HepG2 (cell line): ENCODE results near the gene FBXO24. TPM values are rescaled to one million over a fixed set of nuclear protein-coding genes. Genes with fewer than 3 reads are reported as not detected.

Source experiments
- ADNP ChIP-seq: sonication (generic); formaldehyde crosslinking; IDR thresholded peaks from 2 replicates; pipeline ENCODE4 v1.4.0; 2020; ENCODE audit warnings: missing genetic modification reagents
- ASH2L ChIP-seq: fragments of 300-600, 200-600 bp; sonication (generic); IDR thresholded peaks from 2 replicates; pipeline ENCODE4 v1.7.0; 2017; ENCODE audit warnings: low read depth, mild to moderate bottlenecking, moderate library complexity, mixed read lengths, low read length; ENCODE audit not compliant: insufficient read length
- CC2D1A ChIP-seq: sonication (generic); formaldehyde crosslinking; IDR thresholded peaks from 2 replicates; pipeline ENCODE4 v1.8.1; 2023; ENCODE audit warnings: mild to moderate bottlenecking, missing genetic modification reagents
- CCAR2 ChIP-seq: fragments of 200-400 bp; formaldehyde crosslinking; optimal IDR thresholded peaks from 2 replicates; pipeline ENCODE3; 2018; ENCODE audit warnings: low read depth, mild to moderate bottlenecking, low read length, moderate library complexity
- CHD2 ChIP-seq: IDR thresholded peaks from 2 replicates; pipeline ENCODE4 v1.6.1; 2011; ENCODE audit warnings: low read depth, low read length, improper control_type of control experiment
- FOSL2 ChIP-seq: sonication (generic); formaldehyde crosslinking; IDR thresholded peaks from 2 replicates; pipeline ENCODE4 v1.4.0; 2020; ENCODE audit warnings: missing genetic modification reagents
- GATAD2A ChIP-seq: IDR thresholded peaks from 2 replicates; pipeline ENCODE4 v1.6.1; 2016
- HDAC2 ChIP-seq: sonication (generic); formaldehyde crosslinking; IDR thresholded peaks from 2 replicates; pipeline ENCODE4 v1.4.0; 2020; ENCODE audit warnings: missing genetic modification reagents
- HDAC6 ChIP-seq: fragments of 200-600 bp; sonication (generic); IDR thresholded peaks from 2 replicates; pipeline ENCODE4 v1.7.0; 2017; ENCODE audit warnings: mild to moderate bottlenecking, antibody characterized with exemption, low read length, low read depth
- HMG20A ChIP-seq: IDR thresholded peaks from 2 replicates; pipeline ENCODE4 v1.6.1; 2016; ENCODE audit warnings: borderline replicate concordance
- HMGA1 ChIP-seq: sonication (generic); formaldehyde crosslinking; conservative IDR thresholded peaks from 2 replicates; pipeline ENCODE4 v1.4.0; 2020; ENCODE audit warnings: missing genetic modification reagents
- MTA3 ChIP-seq: sonication (generic); formaldehyde crosslinking; IDR thresholded peaks from 2 replicates; pipeline ENCODE4 v1.4.0; 2020; ENCODE audit warnings: missing genetic modification reagents
- NFRKB ChIP-seq: fragments of 450-650 bp; IDR thresholded peaks from 2 replicates; pipeline ENCODE4 v1.6.1; 2017
- RARA ChIP-seq: IDR thresholded peaks from 2 replicates; pipeline ENCODE4 v1.6.1; 2016; ENCODE audit warnings: missing genetic modification reagents, missing compliant biosample characterization
- SNAI1 ChIP-seq: sonication (generic); formaldehyde crosslinking; IDR thresholded peaks from 2 replicates; pipeline ENCODE4 v1.5.0; 2020; ENCODE audit warnings: mild to moderate bottlenecking, missing genetic modification reagents, borderline replicate concordance
- SP2 ChIP-seq: sonication (generic); formaldehyde crosslinking; IDR thresholded peaks from 2 replicates; pipeline ENCODE4 v1.5.1; 2020; ENCODE audit warnings: mild to moderate bottlenecking, missing genetic modification reagents
- SRSF1 ChIP-seq: fragments of 200-400 bp; formaldehyde crosslinking; optimal IDR thresholded peaks from 2 replicates; pipeline ENCODE3; 2017; ENCODE audit warnings: mild to moderate bottlenecking, low read depth, low read length, moderate library complexity
- STAG1 ChIP-seq: sonication (generic); formaldehyde crosslinking; IDR thresholded peaks from 2 replicates; pipeline ENCODE4 v1.4.0; 2020; ENCODE audit warnings: missing genetic modification reagents
- TSC22D2 ChIP-seq: sonication (generic); formaldehyde crosslinking; IDR thresholded peaks from 2 replicates; pipeline ENCODE4 v1.5.1; 2020; ENCODE audit warnings: missing genetic modification reagents, mild to moderate bottlenecking, borderline replicate concordance
- XBP1 ChIP-seq: sonication (generic); formaldehyde crosslinking; IDR thresholded peaks from 2 replicates; pipeline ENCODE4 v1.5.0; 2020; ENCODE audit warnings: missing genetic modification reagents
- ZFP1 ChIP-seq: IDR thresholded peaks from 2 replicates; pipeline ENCODE4 v1.6.1; 2016
- ZIK1 ChIP-seq: sonication (generic); formaldehyde crosslinking; IDR thresholded peaks from 2 replicates; pipeline ENCODE4 v1.5.0; 2020; ENCODE audit warnings: mild to moderate bottlenecking, low read depth, missing genetic modification reagents, borderline replicate concordance
- ZKSCAN5 ChIP-seq: sonication (generic); formaldehyde crosslinking; IDR thresholded peaks from 2 replicates; pipeline ENCODE4 v1.5.1; 2020; ENCODE audit warnings: mild to moderate bottlenecking, missing genetic modification reagents
- ZNF138 ChIP-seq: sonication (generic); formaldehyde crosslinking; IDR thresholded peaks from 2 replicates; pipeline ENCODE4 v1.5.0; 2020; ENCODE audit warnings: mild to moderate bottlenecking, low read depth, missing genetic modification reagents
- ZNF256 ChIP-seq: sonication (generic); formaldehyde crosslinking; conservative IDR thresholded peaks from 2 replicates; pipeline ENCODE4 v1.4.0; 2020; ENCODE audit warnings: missing genetic modification reagents
- ZNF674 ChIP-seq: sonication (generic); formaldehyde crosslinking; IDR thresholded peaks from 2 replicates; pipeline ENCODE4 v1.5.0; 2020; ENCODE audit warnings: low read depth, mild to moderate bottlenecking, missing genetic modification reagents
- ZNF816 ChIP-seq: sonication (generic); formaldehyde crosslinking; IDR thresholded peaks from 2 replicates; pipeline ENCODE4 v1.8.0; 2022; ENCODE audit warnings: missing genetic modification reagents, mild to moderate bottlenecking, borderline replicate concordance
- ZNF850 ChIP-seq: sonication (generic); formaldehyde crosslinking; conservative IDR thresholded peaks from 2 replicates; pipeline ENCODE4 v1.9.0; 2021; ENCODE audit warnings: mild to moderate bottlenecking, missing genetic modification reagents
- polyA plus RNA-seq, 8 experiments: library from polyadenylated mRNA; depleted of rRNA in 3 of 8; stranded (reverse) in 7 of 8; unstranded in 1 of 8; fragments of >200 nt; fragmentation: Illumina TruSeq in 4 of 8; extraction: Trizol in 4 of 8; gene quantifications; 2 replicates each; pipeline versions ENCODE4 v1.2.1 to v1.2.3, GENCODE V29; 2011 to 2016; ENCODE audit warnings: low read depth in 4 of 8, missing spikeins in 1 of 8, mixed read lengths in 1 of 8; ENCODE audit not compliant: insufficient read depth in 1 of 8
- total RNA-seq, 5 experiments: library from RNA; depleted of rRNA; stranded (reverse); fragments of >200 nt; fragmentation: Illumina TruSeq; extraction: Trizol; gene quantifications; 2 replicates each; pipeline ENCODE4 v1.2.3, GENCODE V29; 2016; ENCODE audit warnings: low read depth in 1 of 5
- TF ChIP-seq, protein P1 (sequence below): sonication (generic); formaldehyde crosslinking; IDR thresholded peaks from 2 replicates; pipeline ENCODE4 v1.4.0; 2020; ENCODE audit warnings: missing genetic modification reagents
- TF ChIP-seq, protein P2 (sequence below): IDR thresholded peaks from 2 replicates; pipeline ENCODE4 v1.6.1; 2016; ENCODE audit warnings: missing compliant biosample characterization, missing genetic modification reagents, borderline replicate concordance

FBXO24 gene
- total and polyA plus RNA-seq, 2 of the 13 experiments (the other 11 are each of a cell fraction or from before 2014, with no cell fraction given) = 0.20 to 0.55 TPM

DNA sequence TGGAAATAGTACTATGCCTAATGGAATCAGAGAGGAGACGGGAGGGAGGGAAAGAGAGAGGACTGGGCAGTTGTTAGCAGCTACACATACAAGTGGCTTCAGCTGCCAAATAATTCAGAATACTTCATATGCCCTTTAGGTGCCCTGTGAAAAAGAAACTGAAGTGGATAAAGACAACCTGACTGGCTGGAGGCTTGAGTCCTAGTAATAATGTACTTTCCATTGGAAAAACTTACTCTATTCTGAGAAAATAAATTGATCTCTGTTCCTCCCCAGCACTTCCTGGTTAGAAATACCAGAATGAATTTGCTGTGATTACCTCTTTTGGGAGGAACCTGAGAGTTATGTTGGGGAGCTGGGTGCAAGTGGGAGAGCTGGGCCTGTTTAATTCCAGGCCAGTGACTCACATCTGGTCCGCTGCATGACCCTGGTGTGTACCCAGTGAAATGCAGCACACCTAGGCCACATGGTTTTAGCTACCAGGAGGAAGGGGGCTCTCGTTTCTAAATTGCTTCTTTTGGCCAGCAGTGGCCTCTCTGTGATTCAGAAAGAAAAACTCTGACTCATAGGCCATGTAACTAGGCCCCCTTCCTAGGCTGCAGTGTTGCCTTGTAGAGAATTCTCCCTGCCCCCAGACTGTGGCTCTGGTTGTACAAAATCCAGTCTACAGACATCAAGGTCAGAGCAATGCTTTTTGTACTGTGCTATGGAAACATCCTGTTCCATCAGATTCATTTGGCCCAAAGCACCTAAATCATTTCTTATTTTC is 40.6 kb upstream of the FBXO24 start (continued):
- TF ChIP-seq, protein P1, sequence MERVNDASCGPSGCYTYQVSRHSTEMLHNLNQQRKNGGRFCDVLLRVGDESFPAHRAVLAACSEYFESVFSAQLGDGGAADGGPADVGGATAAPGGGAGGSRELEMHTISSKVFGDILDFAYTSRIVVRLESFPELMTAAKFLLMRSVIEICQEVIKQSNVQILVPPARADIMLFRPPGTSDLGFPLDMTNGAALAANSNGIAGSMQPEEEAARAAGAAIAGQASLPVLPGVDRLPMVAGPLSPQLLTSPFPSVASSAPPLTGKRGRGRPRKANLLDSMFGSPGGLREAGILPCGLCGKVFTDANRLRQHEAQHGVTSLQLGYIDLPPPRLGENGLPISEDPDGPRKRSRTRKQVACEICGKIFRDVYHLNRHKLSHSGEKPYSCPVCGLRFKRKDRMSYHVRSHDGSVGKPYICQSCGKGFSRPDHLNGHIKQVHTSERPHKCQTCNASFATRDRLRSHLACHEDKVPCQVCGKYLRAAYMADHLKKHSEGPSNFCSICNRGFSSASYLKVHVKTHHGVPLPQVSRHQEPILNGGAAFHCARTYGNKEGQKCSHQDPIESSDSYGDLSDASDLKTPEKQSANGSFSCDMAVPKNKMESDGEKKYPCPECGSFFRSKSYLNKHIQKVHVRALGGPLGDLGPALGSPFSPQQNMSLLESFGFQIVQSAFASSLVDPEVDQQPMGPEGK (CRISPR knock-in tag) = peak; percentile 91
- peak; percentile 66 for TF ChIP-seq GATAD2A (CRISPR knock-in tag)
- TF ChIP-seq MTA3 (CRISPR knock-in tag) = no peak
- TF ChIP-seq XBP1 = no peak
- TF ChIP-seq HMGA1 (CRISPR knock-in tag) = no peak
- no peak for TF ChIP-seq ZNF674
- TF ChIP-seq CCAR2 = no peak
- no peak for TF ChIP-seq TSC22D2 (CRISPR knock-in tag)
- TF ChIP-seq ZNF256 (CRISPR knock-in tag) = no peak
- peak; percentile 99 for TF ChIP-seq FOSL2 (CRISPR knock-in tag)
- TF ChIP-seq NFRKB = no peak
- no peak for TF ChIP-seq ZIK1 (CRISPR knock-in tag)
- peak; percentile 86 for TF ChIP-seq ASH2L
- TF ChIP-seq, protein P2, sequence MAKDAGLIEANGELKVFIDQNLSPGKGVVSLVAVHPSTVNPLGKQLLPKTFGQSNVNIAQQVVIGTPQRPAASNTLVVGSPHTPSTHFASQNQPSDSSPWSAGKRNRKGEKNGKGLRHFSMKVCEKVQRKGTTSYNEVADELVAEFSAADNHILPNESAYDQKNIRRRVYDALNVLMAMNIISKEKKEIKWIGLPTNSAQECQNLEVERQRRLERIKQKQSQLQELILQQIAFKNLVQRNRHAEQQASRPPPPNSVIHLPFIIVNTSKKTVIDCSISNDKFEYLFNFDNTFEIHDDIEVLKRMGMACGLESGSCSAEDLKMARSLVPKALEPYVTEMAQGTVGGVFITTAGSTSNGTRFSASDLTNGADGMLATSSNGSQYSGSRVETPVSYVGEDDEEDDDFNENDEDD (CRISPR knock-in tag) = peak; percentile 42
- 0 out of 2 replicates have a peak, but pooled peaks have one; percentile 4 for TF ChIP-seq ZFP1
- TF ChIP-seq ZNF138 (CRISPR knock-in tag) = no peak
- TF ChIP-seq SNAI1 = no peak
- peak; percentile 45; the same call in 1 of the 2 replicates for TF ChIP-seq HMG20A (CRISPR knock-in tag)
- TF ChIP-seq ZNF850 (CRISPR knock-in tag) = no peak
- no peak for TF ChIP-seq CHD2
- TF ChIP-seq STAG1 = no peak
- no peak for TF ChIP-seq ZNF816
- peak; percentile 43 for TF ChIP-seq HDAC2 (CRISPR knock-in tag)
- no peak for TF ChIP-seq HDAC6
- no peak for TF ChIP-seq ZKSCAN5 (CRISPR knock-in tag)
- no peak for TF ChIP-seq SP2 (CRISPR knock-in tag)
- no peak for TF ChIP-seq CC2D1A (CRISPR knock-in tag)
- no peak for TF ChIP-seq ADNP
- TF ChIP-seq SRSF1 = no peak
- TF ChIP-seq RARA (CRISPR knock-in tag) = peak; percentile 92
